NCI-H2107 (cell line): ENCODE measurements around the gene ADRB1.

ENCODE experiments used
- DNase-seq: peaks from one replicate; lab custom pipeline; 2025; lab: John Stamatoyannopoulos, UW

The ADRB1 gene

GRCh38 chr10:114043532-114044246 is at the start of gene ADRB1:
Gene ADRB1 (plus strand): TSS chr10:114043866. CDS start chr10:114044133, 267 bp downstream.
- no peak for DNase-seq

- DNase-seq = no peak
Measured at GRCh38 chr10:113995201-113995600, 48.5 kb upstream of the ADRB1 start.

- no peak for DNase-seq
Measured at GRCh38 chr10:113997428-113997827, 46.2 kb upstream of the ADRB1 start.

- DNase-seq = no peak
Measured at GRCh38 chr10:113999531-113999930, 44.1 kb upstream of the ADRB1 start.

GRCh38 chr10:114000457-114001010 is 43.1 kb upstream of the ADRB1 start:
- DNase-seq = no peak

GRCh38 chr10:114002422-114002821 is 41.2 kb upstream of the ADRB1 start:
- DNase-seq = no peak

- DNase-seq = no peak
Measured at GRCh38 chr10:114003161-114003941, 40.3 kb upstream of the ADRB1 start.

- no peak for DNase-seq
Measured at GRCh38 chr10:114009281-114009996, 34.2 kb upstream of the ADRB1 start.

GRCh38 chr10:114010316-114010715 is 33.4 kb upstream of the ADRB1 start:
- DNase-seq = no peak

- no peak for DNase-seq
Measured at GRCh38 chr10:114012650-114013049, 31.0 kb upstream of the ADRB1 start.

GRCh38 chr10:114015708-114016107 is 28.0 kb upstream of the ADRB1 start:
- no peak for DNase-seq

GRCh38 chr10:114017271-114017670 is 26.4 kb upstream of the ADRB1 start:
- DNase-seq = no peak

GRCh38 chr10:114017873-114018272 is 25.8 kb upstream of the ADRB1 start:
- no peak for DNase-seq

- no peak for DNase-seq
Measured at GRCh38 chr10:114019226-114019625, 24.4 kb upstream of the ADRB1 start.

- DNase-seq = no peak
Measured at GRCh38 chr10:114021154-114021553, 22.5 kb upstream of the ADRB1 start.

- no peak for DNase-seq
Measured at GRCh38 chr10:114021717-114022680, 21.7 kb upstream of the ADRB1 start.

- no peak for DNase-seq
Measured at GRCh38 chr10:114022766-114023597, 20.7 kb upstream of the ADRB1 start.

GRCh38 chr10:114024876-114025610 is 18.6 kb upstream of the ADRB1 start:
- no peak for DNase-seq

- no peak for DNase-seq
Measured at GRCh38 chr10:114025611-114026130, 18.0 kb upstream of the ADRB1 start.
